HEK293T (cell line): ENCODE results near the gene MYH7.

Experiments used
- ARNT ChIP-seq: fragments of 450-650 bp; IDR thresholded peaks from 2 replicates; pipeline ENCODE4 v1.6.1; 2017; ENCODE audit warnings: mild to moderate bottlenecking
- ZNF384 ChIP-seq: fragments of 450-650 bp; IDR thresholded peaks from 2 replicates; pipeline ENCODE4 v1.6.1; 2016

DNA sequence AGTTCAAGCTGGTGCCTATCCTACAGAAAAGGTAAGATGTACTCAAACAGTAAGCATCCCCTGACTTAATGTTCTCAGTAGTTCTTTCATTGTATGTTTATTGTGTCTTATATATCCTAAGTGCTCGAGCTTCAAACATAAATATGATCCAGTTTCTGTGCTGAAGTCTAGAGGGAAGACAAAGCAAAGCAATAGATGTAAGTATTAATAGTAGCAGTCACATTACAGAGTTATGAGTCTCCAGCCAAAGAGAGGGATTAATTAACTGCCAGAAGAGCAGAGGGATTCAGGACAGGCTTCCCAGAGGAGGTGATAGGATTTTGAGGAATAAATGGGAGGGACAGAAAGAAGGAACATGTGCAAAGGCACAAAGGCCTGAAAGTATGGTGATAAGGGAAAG is 35.5 kb upstream of the MYH7 start:
- TF ChIP-seq ZNF384 (no peak), ARNT (no peak)
